ENCODE results near the gene INTS6L. TPM values are rescaled to one million over a fixed set of nuclear protein-coding genes. Genes with fewer than 3 reads are reported as not detected.

The INTS6L gene
- total RNA-seq: 1 to 10 TPM; 8.2 to 9.1 TPM
- long read RNA-seq, donor 1, partial matches to known transcripts: 1 of 5 reads
- long read RNA-seq, donor 1, other reads (novel, unspliced or antisense): 4 of 5 reads
- long read RNA-seq, donor 2, partial matches to known transcripts: 2 of 4 reads
- long read RNA-seq, donor 2, other reads (novel, unspliced or antisense): 1 of 4 reads

GRCh38 chrX:135520553-135521404 lies at the start of gene INTS6L:
INTS6L (plus strand) TSS chrX:135520660; CDS start chrX:135520993, 333 bp downstream.
- intact Hi-C loops (cut with DNase I): no loop called here
- peak; percentile 94 for DNase-seq (ENCODE audit: low spot score)

GRCh38 chrX:135476378-135476777 lies 44.1 kb upstream of the INTS6L start:
- no peak for DNase-seq (ENCODE audit: low spot score)
- intact Hi-C loops (cut with DNase I): no loop called here

DNA sequence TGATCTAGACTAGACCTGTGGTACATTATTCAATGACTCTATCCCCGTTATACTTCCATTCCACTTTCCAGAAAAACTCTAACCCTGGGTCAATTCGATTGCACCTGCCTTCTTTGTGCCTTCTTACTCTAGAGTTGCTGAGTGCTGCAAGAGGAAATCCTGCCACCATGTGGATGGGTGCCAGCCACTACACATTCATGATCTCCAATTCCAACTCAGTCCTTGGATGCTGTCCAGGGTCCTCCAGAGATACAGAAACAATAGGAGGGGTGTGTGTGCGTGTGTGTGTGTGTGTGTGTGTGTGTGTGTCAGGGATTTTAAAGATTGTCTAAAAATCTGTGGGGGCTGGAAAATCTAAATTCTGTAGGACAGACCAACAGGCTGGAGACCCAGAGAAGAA lies 42.9 kb upstream of the INTS6L start:
- intact Hi-C loops (cut with DNase I): no loop called here
- no peak for DNase-seq (ENCODE audit: low spot score)

DNA sequence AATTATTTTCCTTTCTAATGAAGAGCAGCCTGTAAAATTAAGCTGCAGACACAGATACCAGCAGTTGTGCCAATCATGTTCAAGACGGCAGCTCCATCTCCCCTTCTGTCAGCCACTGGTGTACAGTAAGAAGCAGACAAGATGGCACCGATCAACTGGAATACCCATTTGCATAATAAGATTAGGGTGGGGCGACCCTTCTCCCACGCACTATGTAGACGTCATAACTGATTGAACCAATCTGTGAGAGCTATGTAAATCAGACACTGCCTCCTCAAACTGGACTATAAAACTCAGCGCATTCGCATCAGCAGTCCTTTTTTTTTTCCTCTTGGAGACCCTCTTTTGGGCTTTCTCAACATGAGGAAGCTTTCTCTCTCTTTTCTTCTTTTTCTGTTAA lies 40.4 kb upstream of the INTS6L start:
- no peak for DNase-seq (ENCODE audit: low spot score)
- intact Hi-C loops (cut with DNase I): loop anchor here in 1 of 2 donors (10.0 kb wide), 1 partner anchor 105 kb away; no protein-coding TSS in a partner anchor

DNA sequence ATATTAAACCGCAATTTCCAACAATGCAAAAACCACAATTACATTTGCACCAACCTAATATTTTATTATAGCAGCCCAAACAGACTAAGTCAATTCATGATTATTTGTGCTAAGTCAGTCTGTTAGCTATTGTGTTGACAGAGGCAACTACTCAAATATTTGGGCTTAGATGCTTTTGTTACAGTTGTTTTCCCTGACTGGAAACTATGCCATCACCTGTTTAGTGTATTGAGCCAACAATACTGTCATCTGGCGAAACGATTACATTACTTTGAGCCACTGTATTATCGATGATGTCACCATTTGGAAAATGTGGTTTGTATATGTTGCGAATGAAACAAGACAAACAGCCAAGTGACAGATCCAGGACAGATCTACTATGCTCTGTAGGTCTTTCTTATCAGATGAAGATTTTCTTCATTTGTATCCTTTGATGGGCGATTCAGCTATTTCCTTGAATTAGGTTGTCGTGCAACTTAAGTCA lies 38.7 kb upstream of the INTS6L start:
- intact Hi-C loops (cut with DNase I): loop anchor here in 1 of 2 donors (10.0 kb wide), 1 partner anchor 103 kb away; no protein-coding TSS in a partner anchor
- DNase-seq (ENCODE audit: low spot score): no peak

GRCh38 chrX:135484641-135485289 lies 35.7 kb upstream of the INTS6L start:
- intact Hi-C loops (cut with DNase I): loop anchor here in 1 of 2 donors (10.0 kb wide), 1 partner anchor 100 kb away; no protein-coding TSS in a partner anchor
- no peak for DNase-seq (ENCODE audit: low spot score)

DNA sequence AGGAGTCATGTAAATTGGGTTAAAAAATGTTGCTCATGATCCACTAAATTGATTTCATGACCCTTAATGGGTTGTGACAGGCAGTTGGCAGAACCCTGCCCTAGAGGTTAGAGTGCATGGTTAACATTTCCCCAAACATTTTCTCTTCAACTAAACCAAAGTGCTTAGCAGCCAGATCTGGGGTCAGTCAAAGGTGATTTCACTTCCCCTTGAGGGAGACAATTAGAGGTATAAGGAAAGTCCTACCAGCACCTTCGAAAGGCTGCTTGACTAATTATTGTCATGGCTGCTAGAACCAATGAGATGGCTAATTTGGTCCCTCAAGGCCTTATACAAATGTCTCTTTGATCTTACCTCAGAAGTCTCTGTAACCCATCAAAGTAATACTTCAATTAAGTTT lies 30.9 kb upstream of the INTS6L start:
- no peak for DNase-seq (ENCODE audit: low spot score)
- intact Hi-C loops (cut with DNase I): loop anchor here in 1 of 2 donors (10.0 kb wide), 1 partner anchor 95 kb away; no protein-coding TSS in a partner anchor

- DNase-seq (ENCODE audit: low spot score): no peak
- intact Hi-C loops (cut with DNase I): no loop called here
Measured at GRCh38 chrX:135490979-135491514, 29.4 kb upstream of the INTS6L start.

GRCh38 chrX:135494453-135494852 lies 26.0 kb upstream of the INTS6L start:
- intact Hi-C loops (cut with DNase I): no loop called here
- no peak for DNase-seq (ENCODE audit: low spot score)

- DNase-seq (ENCODE audit: low spot score): no peak
- intact Hi-C loops (cut with DNase I): no loop called here
Measured at GRCh38 chrX:135497736-135498135, 22.7 kb upstream of the INTS6L start.

DNA sequence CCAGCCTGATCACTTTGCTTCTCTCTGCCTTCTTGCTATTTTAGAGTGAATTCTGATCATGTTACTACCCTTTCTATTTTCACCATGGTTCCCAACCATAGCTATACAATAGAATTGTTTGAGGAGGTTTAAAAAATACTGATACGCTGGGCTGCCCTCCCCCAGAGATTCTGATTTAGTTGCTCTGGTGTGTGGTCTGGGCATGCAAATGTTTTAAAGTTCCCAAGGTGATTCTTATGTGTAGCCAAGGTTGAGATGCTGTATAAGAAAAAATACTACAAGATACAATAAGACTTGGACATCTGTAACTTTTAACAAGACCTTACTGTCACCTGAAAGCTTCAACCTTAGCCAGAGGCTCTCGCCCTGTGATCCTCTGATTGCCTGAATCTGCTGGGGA lies 22.2 kb upstream of the INTS6L start:
- no peak for DNase-seq (ENCODE audit: low spot score)
- intact Hi-C loops (cut with DNase I): no loop called here

DNA sequence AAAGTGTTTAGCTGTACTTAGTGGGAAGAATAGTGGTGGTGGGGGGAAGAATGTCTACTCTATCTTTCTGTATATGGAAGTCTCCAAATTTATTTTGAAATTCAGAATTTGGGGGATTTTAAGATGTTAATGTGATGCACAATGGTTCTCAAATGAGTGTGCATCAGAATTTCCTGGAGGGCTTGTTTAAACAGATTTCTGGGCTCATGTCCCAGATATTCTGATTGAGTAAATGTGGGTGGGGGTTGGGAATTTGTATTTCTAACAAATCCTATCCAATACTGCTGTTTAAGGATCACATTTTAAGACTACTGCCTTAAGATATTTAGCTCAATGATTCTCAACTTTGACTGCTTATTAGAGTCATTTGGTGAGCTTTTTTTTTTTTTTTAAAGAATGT lies 15.1 kb upstream of the INTS6L start:
- no peak for DNase-seq (ENCODE audit: low spot score)
- intact Hi-C loops (cut with DNase I): no loop called here

DNA sequence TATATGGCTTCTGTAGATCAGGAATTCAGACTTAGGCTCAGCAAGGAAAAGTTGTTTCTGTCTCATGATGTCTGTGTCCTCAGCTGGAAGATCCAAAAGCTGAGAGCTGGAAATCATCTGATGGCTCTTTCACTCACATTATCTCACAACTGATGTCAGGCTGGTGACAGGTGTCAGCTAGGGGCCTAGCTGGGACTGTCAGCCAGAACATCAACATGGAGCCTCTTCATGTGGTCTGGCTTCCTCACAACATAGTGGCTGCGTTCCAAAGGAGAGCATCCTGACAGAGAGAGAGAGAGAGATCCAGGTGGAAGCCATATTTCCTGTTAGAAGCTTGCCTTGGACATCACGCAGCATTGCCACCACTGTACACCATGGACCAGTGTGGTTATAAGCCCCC lies 10.6 kb upstream of the INTS6L start:
- no peak for DNase-seq (ENCODE audit: low spot score)
- intact Hi-C loops (cut with DNase I): no loop called here

DNA sequence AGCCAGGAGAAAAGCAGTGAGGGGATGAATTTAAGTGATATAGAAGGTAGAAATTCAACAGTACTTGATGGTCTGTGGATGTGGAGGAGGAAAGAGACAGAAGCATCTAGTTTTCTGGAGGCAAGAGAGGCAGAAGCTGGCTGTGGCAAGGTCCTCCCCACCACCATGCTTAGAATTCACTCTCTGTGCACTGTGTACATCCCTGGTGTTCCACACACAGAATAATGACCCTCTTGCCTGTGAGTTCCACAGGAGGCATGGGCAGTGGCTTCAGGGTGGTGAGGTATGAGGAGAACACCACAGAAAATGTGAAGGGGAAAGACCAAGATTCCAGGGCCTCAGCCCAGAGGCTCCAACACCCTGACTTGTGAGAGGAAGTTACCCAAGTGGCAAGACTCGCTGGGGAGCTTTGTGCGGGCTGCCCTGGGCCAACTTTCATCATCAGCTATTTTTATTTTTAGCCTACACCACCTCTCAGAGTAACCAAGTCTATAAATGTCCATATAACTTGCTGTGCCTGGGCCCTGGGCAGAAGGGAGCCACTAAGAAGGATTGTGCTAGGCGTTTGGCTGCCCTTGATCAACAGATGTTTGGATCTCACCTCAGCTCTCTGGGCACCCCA lies 7.8 kb upstream of the INTS6L start:
- intact Hi-C loops (cut with DNase I): no loop called here
- peak; percentile 64 for DNase-seq (ENCODE audit: low spot score)

DNA sequence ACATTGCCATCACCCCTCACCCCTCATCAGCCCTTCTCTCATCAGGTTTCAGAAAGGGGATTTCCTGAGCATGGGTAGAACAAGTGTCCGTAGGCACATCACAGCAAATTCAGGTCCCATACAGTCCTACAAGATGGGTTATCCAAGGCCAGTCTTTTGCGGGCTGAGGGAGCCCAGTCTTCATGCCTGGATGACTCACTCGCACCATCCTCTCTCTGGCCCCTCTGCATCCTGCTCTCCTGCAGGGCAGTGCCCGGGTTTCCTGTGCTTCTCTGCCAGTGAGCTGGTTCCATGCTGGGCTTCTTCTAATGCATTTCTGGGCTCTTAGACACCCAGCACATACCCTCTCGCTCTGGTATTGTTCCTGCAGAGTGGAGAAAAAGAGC lies 7.3 kb upstream of the INTS6L start:
- DNase-seq (ENCODE audit: low spot score): no peak
- intact Hi-C loops (cut with DNase I): no loop called here

- DNase-seq (ENCODE audit: low spot score): no peak
- intact Hi-C loops (cut with DNase I): no loop called here
Measured at GRCh38 chrX:135516376-135516775, 4.1 kb upstream of the INTS6L start.

DNA sequence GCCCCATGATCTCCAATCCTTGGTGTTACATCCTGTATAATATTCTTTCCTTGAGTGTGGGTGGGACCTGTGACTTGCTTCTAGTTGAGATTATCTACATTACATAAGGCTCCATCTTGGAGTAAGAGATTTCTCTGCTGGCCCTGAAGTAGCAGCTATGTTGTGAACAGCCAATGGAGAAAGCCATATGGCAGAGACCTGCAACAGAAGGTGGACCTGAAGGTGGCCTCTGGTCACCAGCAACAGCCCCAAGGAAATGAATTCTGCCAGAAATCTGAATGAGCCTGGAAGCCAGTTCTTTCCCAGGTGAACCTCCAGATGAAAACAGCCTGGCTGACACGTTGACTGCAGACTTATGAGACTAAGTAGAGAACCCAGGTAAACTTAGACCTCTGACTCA lies 2.3 kb upstream of the INTS6L start:
- DNase-seq (ENCODE audit: low spot score): no peak
- intact Hi-C loops (cut with DNase I): no loop called here

GRCh38 chrX:135520022-135520552 lies 373 bp upstream of the INTS6L start:
- intact Hi-C loops (cut with DNase I): no loop called here
- DNase-seq (ENCODE audit: low spot score): no peak
